H54 (cell line): ENCODE measurements around the gene ALG1.
"Not testable (repeated sequence)": the region's sequence is repeated elsewhere in the genome, so short reads cannot be mapped to it uniquely, and the experiment has no call there.

Source experiments
- DNase-seq: peaks from one replicate; pipeline ENCODE4 v3.0.0; 2011; ENCODE audit warnings: low spot score, mixed read lengths; ENCODE audit not compliant: insufficient read length
- FAIRE-seq: peaks from 3 replicates; lab custom pipeline; 2011; peaks lifted over from hg19 to GRCh38; lab: Jason Lieb, UNC
- POLR2A ChIP-seq: IDR thresholded peaks from 2 replicates; pipeline ENCODE4 v1.6.1; 2011; ENCODE audit warnings: low read depth, mild to moderate bottlenecking, low read length

The ALG1 gene

GRCh38 chr16:5072334-5073278 lies 963 bp downstream of the ALG1 start:
- FAIRE-seq (no peak), DNase-seq (no peak)
- TF ChIP-seq POLR2A = no peak

GRCh38 chr16:5073279-5073629 lies 1.6 kb downstream of the ALG1 start:
- TF ChIP-seq POLR2A = no peak
- no peak for DNase-seq
- FAIRE-seq = no peak

DNA sequence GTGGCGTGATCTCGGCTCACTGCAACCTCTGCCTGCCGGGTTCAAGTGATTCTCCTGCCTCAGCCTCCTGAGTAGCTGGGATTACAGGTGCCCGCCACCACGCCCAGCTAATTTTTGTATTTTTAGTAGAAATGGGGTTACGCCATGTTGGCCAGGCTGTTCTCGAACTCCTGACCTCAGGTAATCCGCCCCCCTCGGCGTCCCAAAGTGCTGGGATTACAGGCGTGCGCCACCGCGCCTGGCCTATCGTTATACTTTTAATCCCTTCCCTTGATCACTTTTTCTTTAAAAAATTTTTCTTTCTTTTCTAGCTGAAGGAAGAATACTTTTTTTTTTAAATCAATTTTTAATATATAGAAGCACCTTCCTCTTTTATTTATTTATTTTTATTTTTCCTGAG lies 2.1 kb downstream of the ALG1 start:
- DNase-seq, FAIRE-seq: not testable (repeated sequence)

- no peak for TF ChIP-seq POLR2A
- no peak for FAIRE-seq
- DNase-seq = no peak
Observed at GRCh38 chr16:5075637-5076036, 4.0 kb downstream of the ALG1 start.

DNA sequence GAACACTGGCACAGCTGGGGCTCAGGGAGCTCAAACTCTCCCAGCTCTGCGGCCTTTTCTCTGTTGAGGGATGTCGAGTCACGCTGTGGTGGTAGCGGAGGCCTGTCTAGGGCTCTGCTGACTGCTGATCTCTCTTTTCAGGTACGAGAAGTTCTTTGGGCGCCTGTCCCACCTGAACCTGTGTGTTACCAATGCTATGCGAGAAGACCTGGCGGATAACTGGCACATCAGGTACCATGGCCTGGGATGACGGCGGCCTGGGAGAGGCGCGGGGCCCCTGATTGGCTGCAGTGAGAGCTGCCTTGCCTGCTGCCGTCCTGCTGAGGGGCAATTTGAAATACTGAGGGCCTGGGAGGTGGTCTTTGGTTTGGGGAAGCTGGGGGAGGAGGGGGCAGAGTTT lies 5.7 kb downstream of the ALG1 start:
- no peak for DNase-seq
- TF ChIP-seq POLR2A = no peak
- no peak for FAIRE-seq

GRCh38 chr16:5078626-5079025 lies 7.0 kb downstream of the ALG1 start:
- no peak for DNase-seq
- TF ChIP-seq POLR2A = no peak
- no peak for FAIRE-seq

DNA sequence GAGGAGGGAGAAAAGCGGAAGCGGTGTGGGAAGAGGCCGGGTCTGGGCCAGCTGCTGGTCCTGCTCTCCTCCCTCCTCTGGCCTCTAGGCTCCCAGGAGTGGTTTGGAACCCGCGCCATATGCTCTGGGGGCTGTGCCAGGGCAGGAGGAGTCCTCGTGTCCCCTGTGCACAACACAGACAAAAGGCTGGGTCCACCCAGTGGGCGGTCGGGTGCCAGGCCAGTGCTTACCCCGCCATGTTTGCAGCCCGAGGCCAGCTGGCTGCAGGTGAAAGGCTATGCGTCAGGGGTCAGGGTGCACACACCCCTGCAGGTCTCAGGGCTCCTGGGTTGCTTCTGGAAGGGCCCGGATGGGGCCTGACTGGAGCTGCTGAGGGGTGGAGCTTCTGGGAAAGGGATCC lies 8.8 kb downstream of the ALG1 start:
- not testable (repeated sequence) for DNase-seq, FAIRE-seq

GRCh38 chr16:5080996-5081395 lies 9.4 kb downstream of the ALG1 start:
- not testable (repeated sequence) for DNase-seq

GRCh38 chr16:5083646-5084045 lies 12.0 kb downstream of the ALG1 start:
- FAIRE-seq, DNase-seq: not testable (repeated sequence)

More at GRCh38 chr16:5080996-5081395, 9.4 kb downstream of the ALG1 start:
- FAIRE-seq = not testable (repeated sequence)

- FAIRE-seq, DNase-seq: not testable (repeated sequence)
Observed at GRCh38 chr16:5084099-5084731, 12.6 kb downstream of the ALG1 start.

- not testable (repeated sequence) for DNase-seq, FAIRE-seq
Observed at GRCh38 chr16:5084802-5085201, 13.2 kb downstream of the ALG1 start.

DNA sequence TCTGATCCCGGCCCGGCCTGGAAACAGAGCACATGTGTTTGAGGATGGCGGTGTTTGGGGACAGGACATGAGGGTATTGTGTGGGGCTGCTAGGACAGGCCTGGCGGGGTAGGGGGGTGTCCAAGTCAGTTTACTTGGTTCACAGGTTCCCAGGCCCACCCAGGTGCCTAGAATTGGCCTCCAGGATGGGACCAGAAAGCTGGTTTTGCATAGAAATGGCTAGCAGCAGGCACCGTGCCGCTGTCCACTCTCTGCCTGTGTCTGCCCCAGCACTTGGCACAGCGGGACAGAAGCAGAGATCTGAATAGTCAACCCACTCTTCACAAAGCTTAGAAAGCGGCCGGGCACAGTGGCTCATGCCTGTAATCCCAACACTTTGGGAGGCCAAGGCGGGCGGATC lies 14.1 kb downstream of the ALG1 start:
- DNase-seq, FAIRE-seq: not testable (repeated sequence)

DNA sequence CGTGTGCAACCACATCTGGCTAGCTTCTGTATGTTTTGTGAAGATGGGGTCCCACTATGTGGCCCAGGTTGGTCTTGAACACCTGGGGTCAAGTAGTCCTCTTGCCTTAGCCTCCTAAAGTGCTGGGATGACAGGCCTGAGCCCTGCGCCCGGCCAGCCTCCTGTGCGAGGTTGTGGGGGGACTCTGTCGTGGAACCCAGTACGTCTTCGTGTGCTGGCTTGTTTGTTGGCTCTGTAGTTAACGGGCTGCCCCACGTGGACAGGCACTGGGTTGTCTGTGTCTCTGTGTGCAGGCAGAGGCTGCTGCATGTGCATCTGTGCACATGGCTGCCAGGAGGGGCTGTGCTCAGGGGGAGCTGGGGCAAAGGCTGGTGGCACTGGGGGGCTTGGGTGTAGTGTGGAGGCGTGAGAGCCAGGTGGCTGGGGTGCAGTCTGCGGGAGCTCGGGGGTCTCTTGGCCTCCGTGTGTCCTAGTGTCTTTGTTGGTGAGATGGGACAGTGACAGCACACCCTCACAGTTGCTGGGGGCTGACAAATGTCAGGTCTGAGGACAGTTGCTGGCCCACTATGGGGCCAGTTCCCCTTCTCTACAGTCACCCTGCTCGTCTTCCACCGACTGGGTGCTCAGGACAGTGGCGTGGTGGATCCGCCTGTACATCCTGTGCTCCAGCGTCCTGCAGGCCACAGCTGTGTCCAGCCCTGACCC lies 16.6 kb downstream of the ALG1 start:
- not testable (repeated sequence) for DNase-seq, FAIRE-seq

GRCh38 chr16:5088936-5089335 lies 17.3 kb downstream of the ALG1 start:
- not testable (repeated sequence) for FAIRE-seq, DNase-seq

- not testable (repeated sequence) for FAIRE-seq, DNase-seq
Observed at GRCh38 chr16:5089911-5090555, 18.4 kb downstream of the ALG1 start.

- FAIRE-seq, DNase-seq: not testable (repeated sequence)
Observed at GRCh38 chr16:5090592-5090991, 18.9 kb downstream of the ALG1 start.

DNA sequence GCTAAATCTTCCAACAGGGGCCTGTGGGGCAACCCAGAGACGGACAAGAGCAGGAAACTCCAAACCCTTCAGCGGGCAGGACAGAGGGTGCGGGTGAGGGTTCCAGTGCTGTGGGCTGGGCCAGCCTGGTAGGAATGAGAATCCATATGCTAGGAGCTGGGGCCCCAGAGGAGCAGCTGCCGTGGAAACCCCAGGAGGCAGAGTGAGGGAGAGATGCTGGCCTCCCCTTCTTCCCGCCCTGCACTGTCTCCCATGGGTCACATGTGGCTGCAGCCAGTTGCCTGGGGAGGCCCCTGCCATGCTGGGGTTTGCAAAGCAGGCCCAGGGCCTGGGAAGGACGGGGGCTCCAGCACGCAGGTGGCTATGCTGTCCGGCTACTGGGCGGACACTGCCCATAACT lies 21.4 kb downstream of the ALG1 start:
- FAIRE-seq, DNase-seq: not testable (repeated sequence)

- DNase-seq, FAIRE-seq: not testable (repeated sequence)
Observed at GRCh38 chr16:5093746-5094145, 22.1 kb downstream of the ALG1 start.

DNA sequence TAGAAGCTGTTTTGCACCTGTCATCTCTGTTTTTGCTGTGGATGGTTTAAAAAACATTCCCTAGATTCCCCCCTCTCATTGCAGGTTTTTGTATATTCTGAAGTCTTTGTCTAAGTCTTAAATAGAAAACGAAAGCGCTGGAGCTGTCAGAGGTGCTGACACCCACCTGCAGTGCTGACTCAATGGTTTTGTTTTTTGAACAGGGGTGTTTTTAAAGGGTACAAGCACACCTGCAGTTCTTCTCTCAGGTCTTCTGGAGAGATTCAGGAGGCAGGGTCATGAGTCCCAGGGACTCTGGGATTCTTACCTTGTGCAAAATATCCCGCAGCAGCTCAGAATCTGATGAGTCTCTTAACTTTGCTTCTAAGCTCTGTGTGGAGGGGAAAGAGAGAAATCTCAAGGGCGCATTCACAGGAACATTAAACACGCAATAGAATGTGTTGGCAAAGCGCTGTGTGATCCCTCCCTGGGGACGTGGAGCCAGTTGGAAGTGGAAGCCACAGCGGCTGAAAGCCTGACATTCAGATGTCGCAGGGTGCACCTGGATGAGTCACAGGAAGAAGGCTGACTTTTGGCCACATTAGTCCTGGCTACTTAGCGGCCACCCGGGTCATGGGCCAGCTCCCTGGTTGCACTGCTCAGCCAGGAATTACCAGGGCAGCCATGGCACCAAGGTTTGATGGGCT lies 23.6 kb downstream of the ALG1 start:
- DNase-seq, FAIRE-seq: not testable (repeated sequence)
